GM19238 (cell line): ENCODE data around the gene ADK.
"Not testable (repeated sequence)": the region's sequence is repeated elsewhere in the genome, so short reads cannot be mapped to it uniquely, and the experiment has no call there.

Experiments used
- DNase-seq: peaks from one replicate; pipeline ENCODE4 v3.0.0; 2011; ENCODE audit warnings: low spot score; ENCODE audit not compliant: insufficient read length

The ADK gene

DNA sequence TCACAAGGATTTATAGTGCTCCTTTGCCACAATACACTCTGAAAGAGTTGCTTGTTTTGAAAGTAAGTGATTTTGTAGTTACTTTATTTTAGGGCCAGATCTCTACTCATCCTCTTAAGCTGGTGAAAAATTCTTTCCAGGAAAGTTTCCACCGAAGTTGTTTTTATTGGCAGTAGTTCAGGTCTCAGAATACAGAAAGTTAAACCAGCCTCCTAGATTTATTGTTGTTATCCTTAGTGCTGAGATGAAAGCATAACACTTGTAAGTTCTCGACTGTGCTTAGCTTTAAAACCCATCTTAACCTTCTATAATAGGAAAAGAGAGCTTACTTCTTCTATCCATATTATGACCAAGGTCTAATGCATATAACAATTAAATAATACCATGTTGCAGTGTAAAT lies 5.9 kb upstream of the ADK start:
- no peak for DNase-seq

DNA sequence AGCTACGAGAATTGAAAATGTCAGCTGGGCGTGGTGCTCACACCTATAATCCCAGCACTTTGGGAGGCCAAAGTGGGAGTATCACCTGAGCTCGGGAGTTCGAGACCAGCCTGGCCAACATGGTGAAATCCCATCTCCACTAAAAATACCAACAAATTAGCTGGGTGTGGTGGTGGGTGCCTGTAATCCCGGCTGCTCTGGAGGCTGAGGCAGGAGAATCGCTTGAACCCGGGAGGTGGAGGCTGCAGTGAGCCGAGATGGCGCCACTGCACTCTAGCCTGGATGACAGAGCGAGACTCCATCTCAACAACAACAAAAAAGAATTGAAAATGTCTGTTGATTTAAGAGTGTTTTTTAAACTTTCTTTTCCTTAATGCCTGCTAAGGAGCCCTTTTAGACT lies 4.0 kb upstream of the ADK start:
- DNase-seq = not testable (repeated sequence)

DNA sequence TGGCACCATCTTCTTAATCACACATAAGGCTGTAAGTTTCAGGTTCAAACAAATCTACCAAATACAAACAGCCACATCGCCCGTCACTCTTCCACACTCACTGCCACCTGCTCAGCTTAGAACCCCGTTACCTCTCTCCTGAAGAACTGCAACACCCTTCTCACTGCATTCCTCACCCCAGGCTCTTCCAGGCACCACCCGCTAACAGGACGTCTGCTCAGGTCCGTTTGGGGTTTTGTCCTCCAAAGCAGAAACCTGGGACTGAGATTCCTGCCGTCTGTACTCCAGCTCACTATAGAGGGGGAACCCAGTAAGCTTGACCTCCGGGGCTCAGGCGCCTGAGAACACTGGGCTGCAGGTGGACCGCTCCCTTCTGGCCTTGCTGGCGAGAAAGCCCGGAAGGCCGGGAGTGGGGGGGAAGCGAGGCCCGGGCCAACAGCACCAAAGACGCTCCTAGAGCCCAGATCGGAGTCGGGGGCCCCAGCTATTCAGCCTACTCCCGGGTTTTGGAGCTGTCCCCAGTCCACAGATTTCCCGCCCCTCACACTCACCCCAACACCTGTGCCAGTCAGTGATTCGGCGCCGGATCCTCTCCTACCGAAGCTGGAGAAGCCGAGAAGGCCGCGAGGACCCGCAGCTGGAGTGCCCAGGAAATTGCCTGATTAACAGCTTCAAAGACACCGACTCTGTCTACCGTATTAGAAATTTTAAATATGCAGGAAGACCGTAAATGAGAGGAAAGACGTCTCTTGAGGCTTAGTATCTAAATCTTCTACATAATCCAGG lies 624 bp upstream of the ADK start, which contains the start of gene AP3M1:
Gene AP3M1, minus strand, starts transcription at position 625 of the 786 bp plus-strand sequence. CDS start 12,449 bp downstream, outside the sequence.
- DNase-seq = peak; percentile 72

- DNase-seq = no peak
Measured at GRCh38 chr10:74151879-74152722, 1.1 kb downstream of the ADK start.

DNA sequence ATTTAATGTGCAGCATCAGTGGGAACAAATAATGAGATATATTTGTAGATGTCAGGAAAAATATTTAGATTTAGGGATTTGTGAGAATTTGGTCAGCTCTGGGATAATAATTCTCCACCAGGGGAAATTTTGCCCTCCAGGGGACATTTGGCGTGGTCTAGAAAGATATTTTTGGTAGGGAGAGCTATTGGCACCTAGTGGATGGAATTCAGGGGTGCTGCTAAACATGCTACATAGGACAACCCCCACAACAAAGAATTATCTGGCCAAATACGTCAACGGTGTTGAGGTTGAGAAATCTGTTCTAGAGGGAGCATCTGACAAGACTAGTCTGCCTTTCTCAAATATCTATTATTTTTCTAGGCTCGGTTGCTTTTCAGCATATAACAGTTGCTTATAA lies 2.1 kb downstream of the ADK start:
- DNase-seq = no peak

DNA sequence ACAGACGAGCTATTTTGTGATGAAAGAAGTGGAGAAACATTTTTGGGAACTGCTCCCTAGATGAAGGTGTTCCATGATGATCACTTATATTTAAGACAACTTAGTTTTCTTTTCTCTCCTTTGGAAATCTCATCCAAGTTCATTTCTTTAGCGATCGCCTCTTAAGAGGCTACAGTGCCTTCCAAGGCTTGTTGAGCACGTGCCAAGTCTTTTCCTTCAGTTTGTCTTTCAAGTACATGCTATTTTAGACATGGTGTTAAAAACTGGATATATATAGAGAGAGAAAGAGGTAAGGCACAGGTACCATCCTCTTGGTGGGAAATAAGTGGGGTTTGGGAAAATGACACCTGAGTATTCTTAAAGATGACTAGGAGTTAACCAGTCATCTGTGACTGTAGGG lies 2.7 kb downstream of the ADK start:
- no peak for DNase-seq

GRCh38 chr10:74156919-74157289 lies 5.9 kb downstream of the ADK start:
- peak; percentile 35 for DNase-seq

- no peak for DNase-seq
Measured at GRCh38 chr10:74160013-74160412, 9.0 kb downstream of the ADK start.

DNA sequence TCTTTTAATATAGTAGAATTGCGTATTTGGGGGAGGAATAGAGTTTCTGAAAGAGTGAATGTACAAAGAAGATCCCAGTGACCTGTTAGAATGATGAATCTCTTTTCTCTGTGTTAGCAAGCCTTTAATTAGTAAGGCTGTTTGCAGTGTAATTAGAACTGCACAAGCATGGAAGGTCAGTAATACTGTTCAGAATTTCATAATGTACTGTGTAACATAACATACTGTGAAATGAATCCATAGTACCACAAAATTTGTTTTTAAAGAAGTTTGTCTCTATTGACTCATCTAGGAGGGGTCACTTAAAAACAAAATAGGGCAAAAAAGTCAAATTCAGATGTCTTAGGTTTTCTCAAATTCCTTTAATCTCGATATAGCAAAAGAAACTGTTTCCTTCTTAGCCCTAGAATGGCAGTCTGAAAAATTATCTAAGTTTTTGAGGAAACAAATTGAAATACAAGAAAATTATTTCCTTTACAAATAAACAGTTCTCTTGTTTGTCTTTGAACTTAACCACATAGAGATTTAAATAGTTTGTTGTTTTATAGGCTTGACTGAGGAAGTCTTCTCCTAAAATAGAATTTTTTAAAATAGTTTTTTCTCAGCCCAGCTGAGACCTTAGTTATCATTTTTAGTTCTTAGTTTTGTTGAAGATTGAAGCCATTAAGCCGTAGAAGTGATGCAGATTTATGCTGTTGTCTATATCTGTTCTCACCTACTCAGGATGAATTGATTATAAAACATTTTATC lies 12.5 kb downstream of the ADK start:
- no peak for DNase-seq

- no peak for DNase-seq
Measured at GRCh38 chr10:74164716-74165529, 13.9 kb downstream of the ADK start.

GRCh38 chr10:74165530-74165901 lies 14.5 kb downstream of the ADK start:
- DNase-seq = no peak

DNA sequence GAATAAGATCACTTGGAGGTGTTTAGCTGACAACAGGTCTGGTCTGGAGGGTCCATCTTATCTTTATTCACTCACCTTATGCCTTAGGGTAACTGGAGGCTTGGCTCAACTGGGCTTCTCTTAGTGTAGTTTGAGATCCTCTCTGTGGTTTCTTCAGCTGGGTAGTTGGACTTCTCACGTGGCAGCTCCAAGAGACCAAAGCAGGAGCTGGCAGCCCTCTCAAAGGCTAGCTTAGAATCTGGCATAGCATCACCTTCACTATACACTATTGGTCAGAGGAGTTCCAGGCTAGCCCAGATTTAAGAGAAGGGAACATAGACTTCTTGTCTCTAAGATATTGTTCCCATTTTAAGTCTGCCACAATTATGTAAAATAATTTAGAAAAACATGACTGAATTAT lies 16.4 kb downstream of the ADK start:
- no peak for DNase-seq

DNA sequence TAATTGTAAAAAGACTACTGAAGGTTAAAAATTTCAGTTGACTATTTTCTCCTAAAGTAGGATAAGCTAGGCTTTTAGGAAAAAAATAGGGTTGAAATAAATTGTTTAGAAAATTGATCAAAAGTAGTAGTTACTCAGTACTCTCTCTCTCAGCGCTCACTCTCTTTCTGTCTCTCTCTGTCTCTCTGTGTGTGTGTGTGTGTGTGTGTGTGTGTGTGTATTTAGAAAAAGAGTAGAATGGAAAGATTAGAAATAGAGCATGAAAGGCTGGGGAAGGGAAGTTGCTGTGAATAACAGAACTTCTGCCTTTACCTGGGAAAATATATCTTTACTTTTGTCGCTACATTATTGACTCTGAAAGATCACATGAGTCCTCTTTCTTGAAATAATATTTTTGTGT lies 20.6 kb downstream of the ADK start:
- DNase-seq = no peak

DNA sequence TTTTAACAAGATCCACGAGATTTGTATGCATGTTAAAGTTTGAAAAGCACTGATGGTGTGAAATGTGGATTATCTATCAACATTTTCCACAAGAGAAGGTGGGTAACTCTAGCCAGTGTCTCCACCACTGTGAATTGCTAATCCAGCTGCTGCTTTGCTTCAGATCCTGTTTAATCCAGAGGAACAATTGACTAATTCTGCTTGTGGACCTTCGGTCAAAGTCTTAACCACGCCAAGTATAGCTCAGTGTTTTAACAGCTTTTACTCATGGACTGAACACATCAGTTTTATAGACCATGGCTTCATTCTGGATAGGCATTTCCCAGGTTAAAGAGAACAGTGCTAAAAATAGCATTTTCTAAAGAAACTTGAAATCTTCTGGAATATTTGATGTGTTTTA lies 23.5 kb downstream of the ADK start:
- no peak for DNase-seq

- DNase-seq = no peak
Measured at GRCh38 chr10:74175510-74176379, 24.7 kb downstream of the ADK start.

DNA sequence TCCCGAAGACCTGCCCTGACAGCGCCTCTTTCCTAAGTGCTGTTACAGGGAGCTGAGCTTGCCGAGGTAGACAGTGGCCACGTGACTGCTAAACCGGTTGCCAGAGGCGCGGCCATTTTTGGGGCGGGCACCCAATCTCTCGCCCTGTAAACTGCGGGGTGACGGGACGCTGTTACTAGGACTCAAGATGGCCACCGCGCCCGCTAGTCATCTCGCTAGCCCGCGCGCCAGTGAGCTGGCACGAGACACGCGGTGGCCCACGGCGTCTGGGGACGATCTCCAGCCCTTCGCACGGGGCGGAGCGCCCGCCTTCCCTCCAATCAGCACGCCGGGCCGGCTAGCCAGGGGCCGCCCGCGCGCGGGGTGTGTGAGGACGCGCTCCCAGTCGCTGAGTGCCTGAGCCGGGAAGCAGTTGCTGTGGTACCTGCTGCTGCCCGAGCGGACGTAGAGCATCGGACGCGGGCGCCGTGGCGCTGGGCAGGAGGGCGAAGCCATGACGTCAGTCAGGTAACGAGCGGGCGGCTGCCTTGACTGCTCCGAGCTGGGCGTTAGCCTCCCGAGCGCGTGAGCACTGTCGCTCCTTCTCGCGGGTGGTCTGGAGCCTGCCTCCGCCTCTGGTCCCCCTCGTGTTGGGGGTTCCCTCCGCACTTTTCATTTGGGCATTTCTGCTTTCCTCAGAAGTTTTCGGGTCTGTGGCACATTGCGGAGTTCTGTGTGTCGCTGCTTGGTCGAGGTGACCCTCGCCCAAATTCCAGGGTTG lies 25.5 kb downstream of the ADK start:
- peak; percentile 79 for DNase-seq

GRCh38 chr10:74177140-74177677 lies 26.2 kb downstream of the ADK start:
- DNase-seq = no peak

DNA sequence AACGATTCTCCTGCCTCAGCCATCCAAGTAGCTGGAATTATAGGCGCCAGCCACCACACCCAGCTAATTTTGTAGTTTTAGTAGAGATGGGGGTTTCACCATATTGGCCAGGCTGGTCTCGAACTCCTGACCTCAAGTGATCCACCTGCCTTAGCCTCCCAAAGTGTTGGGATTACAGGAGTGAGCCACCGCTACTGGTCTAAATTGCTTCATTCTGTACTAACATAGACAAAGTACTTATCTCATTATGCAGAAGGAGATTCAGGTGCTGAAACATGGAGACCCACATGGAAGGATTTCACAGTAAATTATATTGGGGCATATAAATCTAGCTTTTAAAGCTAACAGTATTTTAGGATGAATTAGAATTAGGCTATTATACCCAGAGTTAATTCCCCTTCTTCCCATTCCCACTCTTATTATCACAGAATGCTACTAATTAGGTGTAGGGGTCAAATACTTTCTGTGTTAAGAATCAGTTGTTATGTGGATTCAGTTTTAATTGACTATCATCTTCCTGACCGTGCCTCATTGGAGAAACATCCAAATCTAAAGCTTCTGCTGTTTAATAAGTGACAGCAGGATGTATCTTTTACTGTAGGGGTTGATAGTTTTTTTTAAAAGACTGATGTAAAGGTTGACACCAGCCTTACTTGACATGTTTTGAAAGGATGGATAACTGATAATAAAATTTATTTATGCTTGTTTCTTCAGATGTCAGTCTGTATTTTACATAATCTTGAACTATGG lies 27.2 kb downstream of the ADK start:
- no peak for DNase-seq
